GM18951 (cell line): ENCODE results near the gene THG1L.

Source experiments
- POLR2A ChIP-seq: IDR thresholded peaks from 4 replicates; pipeline ENCODE4 v1.6.1; 2011; ENCODE audit warnings: mild to moderate bottlenecking; ENCODE audit not compliant: insufficient read length, insufficient read depth; ENCODE audit errors: extremely low read depth
- in situ Hi-C: fragments of 300-500 bp; cut with MboI; formaldehyde crosslinking; loops from one replicate; pipeline ENCODE4 v1.12.0; 2022; ENCODE audit warnings: low sequenced_read_pairs, mixed read lengths, inconsistent platforms; ENCODE audit not compliant: unreplicated experiment

Gene THG1L

DNA sequence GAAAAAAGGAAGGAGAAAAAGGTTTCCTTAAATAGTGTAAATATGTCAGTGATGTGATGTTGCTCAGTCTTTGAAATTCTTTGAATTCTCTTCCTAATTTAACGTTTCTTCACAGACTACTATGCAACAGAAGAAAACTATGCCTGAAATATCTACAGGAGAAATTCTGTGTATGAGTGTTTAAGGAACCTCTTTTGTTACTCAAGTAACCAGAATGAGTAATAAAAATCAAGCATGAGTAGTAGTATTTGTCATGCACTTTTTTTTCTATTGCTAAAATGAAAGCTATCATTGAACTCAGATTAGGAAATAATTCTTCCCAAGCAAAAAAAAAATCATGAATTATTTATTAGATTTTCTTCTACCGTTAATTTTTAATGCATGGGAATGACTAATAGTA, 20.3 kb upstream of the THG1L start:
- TF ChIP-seq POLR2A, result no peak
- in situ Hi-C loops, result loop anchor here (25.0 kb wide), 1 partner anchor 274 kb away; no protein-coding TSS in a partner anchor

DNA sequence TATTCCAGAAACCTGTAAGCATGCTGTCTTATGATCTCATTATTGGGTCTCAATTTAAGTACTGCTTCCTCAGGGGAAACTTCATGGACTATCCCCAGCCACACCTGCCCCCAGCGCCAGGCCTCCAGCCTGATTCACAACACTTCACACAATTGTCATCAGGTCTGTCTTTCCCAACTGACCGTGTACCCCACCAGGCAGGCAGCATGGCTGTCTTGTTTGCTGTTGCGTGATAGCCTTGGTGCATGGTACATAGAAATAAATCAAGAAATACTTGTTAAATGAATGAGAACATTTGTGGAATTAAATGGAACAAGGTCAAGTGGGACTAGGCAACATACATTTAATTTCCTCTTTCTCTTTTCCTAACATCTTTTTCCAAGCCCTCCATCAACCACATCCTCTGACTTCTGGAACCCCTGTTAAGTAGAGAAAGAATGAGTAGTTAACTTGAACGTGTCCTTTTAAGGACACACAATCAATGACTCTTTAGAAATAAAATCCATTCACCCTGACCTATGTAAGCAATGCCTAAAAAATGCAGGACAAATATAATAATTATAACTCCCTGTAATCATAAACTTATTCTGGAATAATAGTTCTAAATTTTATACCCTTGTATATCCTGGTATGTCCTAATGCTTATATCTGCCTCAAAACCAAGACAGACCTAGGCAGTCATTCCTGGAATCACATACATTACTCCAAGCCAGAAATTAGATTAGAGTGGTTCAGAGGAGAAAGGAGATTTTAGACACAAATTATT, 17.2 kb upstream of the THG1L start:
- in situ Hi-C loops, result loop anchor here (25.0 kb wide), 1 partner anchor 277 kb away; no protein-coding TSS in a partner anchor
- TF ChIP-seq POLR2A, result no peak

DNA sequence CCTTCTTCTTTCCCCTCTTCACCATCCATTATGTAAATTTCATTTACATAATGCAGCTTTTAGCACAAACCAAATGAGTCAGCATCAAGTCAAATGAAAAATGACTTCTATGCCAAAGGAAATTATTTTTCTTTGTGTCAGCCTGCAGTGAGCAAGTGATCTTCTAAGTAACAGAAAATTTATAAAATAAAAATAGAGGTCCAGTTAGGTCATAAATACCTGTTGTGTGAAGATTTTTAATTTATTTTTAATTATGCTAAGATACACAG, 16.7 kb upstream of the THG1L start:
- no peak for TF ChIP-seq POLR2A
- in situ Hi-C loops, result loop anchor here (25.0 kb wide), 1 partner anchor 277 kb away; no protein-coding TSS in a partner anchor

DNA sequence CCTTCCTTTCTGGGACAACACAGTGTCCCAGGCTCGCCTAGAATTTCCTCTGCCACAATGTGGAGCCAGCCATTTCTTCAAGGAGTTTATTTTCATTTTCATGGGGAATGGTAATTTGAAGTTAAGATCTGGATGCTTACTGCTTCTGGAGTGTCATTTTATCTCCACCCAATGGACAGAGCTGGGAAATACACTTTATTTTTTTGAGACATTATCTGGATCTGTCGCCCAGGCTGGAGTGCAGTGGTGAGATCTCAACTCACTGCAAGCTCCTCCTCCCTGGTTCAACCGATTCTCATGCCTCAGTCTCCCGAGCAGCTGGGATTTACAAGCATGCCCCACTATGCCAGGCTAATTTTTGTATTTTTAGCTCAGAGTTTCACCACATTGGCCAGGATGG, 12.7 kb upstream of the THG1L start:
- in situ Hi-C loops, result loop anchor here (25.0 kb wide), 1 partner anchor 281 kb away; no protein-coding TSS in a partner anchor
- TF ChIP-seq POLR2A, result no peak

DNA sequence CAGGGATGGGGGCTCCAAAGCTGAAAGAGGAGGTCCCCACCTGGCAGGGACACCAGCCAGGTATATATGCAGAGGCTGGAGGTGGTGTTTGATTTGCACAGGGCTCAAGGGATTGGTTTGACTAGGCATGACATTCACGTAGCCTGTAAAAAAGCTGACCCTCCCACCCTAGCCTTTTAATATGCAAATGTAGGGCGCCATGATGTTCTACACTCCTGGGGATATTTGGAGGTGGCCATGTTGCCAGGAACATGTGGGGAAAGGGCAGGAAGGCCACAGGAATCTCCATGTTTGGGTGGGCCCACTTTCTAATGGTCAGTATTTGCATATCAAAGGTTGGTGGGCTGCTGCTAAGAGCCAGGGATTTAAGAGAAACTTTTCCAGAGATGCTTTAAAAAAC, 12.0 kb upstream of the THG1L start:
- in situ Hi-C loops, result loop anchor here (25.0 kb wide), 1 partner anchor 282 kb away; no protein-coding TSS in a partner anchor
- TF ChIP-seq POLR2A, result no peak

DNA sequence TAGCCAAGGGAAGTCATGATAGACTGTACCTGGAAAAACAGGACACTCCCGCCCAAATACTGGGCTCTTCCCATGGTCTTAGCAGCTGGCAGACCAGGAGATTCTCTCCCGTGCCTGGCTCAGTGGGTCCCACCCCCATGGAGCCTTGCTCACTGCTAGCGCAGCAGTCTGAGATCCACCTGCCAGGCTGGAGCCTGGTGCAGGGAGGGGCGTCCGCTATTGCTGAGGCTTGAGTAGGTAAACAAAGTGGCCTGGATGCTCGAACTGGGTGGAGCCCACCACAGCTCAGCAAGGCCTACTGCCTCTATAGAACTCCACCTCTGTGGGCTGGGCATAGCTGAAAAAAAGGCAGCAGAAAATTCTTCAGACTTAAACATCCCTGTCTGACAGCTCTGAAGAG, 10.1 kb upstream of the THG1L start:
- in situ Hi-C loops, result loop anchor here (25.0 kb wide), 1 partner anchor 284 kb away; no protein-coding TSS in a partner anchor
- no peak for TF ChIP-seq POLR2A

DNA sequence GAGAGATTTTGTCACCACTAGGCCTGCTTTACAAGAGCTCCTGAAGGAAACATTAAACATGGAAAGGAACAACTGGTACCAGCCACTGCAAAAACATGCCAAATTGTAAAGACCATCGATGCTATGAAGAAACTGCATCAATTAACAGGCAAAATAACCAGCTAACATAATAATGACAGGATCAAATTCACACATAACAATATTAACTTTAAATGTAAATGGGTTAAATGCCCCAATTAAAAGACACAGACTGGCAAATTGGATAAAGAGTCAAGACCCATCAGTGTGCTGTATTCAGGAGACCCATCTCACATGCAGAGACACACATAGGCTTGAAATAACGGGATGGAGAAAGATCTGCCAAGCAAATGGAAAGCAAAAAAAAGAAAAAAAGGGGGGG, 8.3 kb upstream of the THG1L start:
- in situ Hi-C loops, result loop anchor here (25.0 kb wide), 1 partner anchor 286 kb away; no protein-coding TSS in a partner anchor

DNA sequence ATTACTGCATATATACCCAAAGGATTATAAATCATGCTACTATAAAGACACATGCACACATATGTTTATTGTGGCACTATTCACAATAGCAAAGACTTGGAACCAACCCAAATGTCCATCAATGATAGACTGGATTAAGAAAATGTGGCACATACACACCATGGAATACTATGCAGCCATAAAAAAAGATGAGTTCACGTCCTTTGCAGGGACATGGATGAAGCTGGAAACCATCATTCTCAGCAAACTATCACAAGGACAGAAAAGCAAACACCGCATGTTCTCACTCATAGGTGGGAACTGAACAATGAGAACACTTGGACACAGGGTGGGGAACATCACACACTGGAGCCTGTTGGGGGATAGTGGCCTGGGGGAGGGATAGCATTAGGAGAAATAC, 4.6 kb upstream of the THG1L start:
- in situ Hi-C loops, result loop anchor here (25.0 kb wide), 1 partner anchor 389 kb away; a partner anchor contains a TSS

DNA sequence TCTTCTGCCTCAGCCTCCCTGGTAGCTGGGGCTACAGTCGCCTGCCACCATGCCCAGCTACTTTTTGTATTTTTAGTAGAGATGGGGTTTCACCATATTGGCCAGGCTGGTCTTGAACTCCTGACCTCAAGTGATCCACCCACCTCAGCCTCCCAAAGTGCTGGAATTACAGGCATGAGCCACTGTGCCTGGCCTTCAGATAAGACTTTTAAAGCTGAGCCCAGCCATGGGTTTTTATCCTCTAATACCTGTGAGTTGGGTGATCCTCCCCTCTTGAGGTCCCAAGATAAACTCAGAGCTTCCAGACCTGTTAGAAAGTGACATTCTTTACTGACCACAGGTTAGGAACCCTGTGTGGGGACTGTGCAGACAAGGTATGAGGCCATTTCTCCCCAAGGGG, 3.4 kb upstream of the THG1L start:
- in situ Hi-C loops, result loop anchor here (25.0 kb wide), 1 partner anchor 391 kb away; a partner anchor contains a TSS

DNA sequence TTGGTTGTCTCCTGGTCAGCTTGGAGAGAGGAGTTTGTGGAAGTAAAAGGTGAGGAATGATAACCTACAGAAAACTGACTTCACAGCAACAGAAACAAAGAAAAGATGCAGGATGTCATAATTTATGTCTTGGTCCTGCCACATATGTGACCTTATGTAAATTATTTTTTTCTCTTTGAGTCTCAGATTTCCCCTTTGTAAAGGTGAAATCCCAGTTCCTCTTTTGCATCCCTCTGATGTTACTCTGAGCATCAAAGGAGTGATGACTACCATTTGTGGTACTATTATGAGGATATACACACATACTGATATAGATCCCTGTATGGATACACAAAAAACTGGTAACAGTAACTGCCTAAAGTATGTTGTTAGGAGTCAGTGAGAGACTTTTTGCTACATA, 1.4 kb upstream of the THG1L start:
- in situ Hi-C loops, result loop anchor here (25.0 kb wide), 1 partner anchor 393 kb away; a partner anchor contains a TSS
- no peak for TF ChIP-seq POLR2A

DNA sequence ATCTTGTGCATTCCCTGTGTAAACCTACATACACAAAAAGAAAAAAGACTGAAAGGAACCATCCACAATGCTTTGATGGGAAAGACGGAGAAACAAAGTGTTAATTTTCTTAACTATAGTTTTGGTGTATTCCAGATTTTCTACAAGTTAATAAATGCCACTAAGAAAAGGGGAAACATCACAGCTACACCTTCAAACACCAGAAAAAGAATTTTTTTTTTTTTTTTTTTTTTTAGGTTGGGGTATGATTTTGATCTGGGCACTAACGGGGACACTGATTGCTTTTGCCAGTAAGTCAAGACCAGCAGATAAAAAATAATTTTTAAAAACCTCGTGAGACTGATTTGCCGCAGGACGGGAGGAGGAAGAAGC, 334 bp upstream of the THG1L start:
- TF ChIP-seq POLR2A, result no peak
- in situ Hi-C loops, result loop anchor here (25.0 kb wide), 1 partner anchor 394 kb away; a partner anchor contains a TSS

DNA sequence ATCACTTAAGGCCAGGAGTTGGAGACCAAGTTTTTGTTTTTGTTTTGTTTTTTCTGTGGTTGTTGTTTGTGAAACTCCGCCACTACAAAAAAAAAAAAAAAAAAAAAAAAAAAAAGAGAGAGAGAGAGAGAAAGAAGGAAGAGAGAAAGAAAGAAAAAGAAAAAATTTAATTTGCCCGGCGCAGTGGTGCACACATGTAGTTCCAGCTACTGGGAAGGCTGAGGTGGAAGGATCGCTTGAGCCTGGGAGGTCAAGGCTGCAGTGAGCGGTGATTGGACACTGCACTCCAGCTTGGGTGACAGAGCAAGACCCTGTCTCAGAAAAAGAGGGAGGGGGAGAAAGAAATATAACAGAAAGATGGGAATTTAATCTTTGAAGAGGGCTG, 902 bp downstream of the THG1L start:
- no peak for TF ChIP-seq POLR2A
- in situ Hi-C loops, result loop anchor here (25.0 kb wide), 1 partner anchor 395 kb away; a partner anchor contains a TSS

DNA sequence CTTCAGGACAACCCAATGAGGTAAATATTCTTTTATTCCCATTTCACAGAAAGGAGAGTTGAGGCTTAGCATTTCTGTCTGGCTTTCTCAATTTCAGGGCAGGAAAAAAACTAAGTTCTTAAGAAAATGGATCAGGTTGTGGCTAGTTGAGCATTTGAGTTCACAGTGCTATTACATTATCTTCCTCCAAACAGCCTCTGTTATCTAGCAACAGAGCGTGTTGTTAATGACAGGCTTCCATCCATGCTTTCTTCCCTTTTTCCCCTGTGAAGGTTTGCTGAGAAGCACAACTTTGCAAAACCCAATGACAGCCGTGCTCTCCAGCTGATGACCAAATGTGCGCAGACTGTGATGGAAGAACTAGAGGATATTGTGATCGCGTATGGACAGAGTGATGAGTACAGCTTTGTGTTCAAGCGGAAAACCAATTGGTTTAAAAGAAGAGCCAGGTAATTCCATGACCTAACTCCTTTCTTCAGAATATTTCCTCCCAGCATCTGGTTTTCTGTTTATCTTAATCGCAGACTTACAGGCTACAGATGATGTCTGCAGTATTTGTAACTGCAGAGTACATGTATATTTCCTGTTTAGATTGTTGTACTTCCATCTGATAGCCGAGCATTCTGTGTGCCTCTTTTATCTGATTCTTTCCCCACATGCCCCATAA, 1.5 kb downstream of the THG1L start:
- in situ Hi-C loops, result loop anchor here (25.0 kb wide), 1 partner anchor 395 kb away; a partner anchor contains a TSS

DNA sequence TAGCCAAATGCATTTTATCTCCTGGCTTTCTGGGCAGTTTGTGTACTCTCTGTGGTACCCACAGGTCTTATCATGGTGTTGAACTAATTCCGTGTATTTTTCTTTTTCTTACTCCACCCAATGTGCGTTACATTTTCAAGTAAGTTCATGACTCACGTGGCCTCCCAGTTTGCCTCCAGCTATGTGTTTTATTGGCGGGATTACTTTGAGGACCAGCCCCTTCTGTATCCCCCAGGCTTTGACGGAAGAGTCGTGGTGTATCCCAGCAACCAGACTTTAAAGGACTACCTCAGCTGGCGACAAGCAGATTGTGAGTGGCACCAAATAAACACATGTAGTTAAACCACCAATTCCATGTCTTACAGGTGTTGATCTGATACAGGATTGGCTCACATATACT, 3.2 kb downstream of the THG1L start:
- no peak for TF ChIP-seq POLR2A
- in situ Hi-C loops, result loop anchor here (25.0 kb wide), 1 partner anchor 397 kb away; a partner anchor contains a TSS

More for the DNA sequence above, 1.5 kb downstream of the THG1L start:
- no peak for TF ChIP-seq POLR2A
